Caco-2 (cell line): ENCODE data around the gene KIAA0825. TPM values are rescaled to one million over a fixed set of nuclear protein-coding genes. Genes with fewer than 3 reads are reported as not detected.

Experiments
- BruUV-seq: library from RNA; stranded (reverse); fragments of 400-500 nt; replicated peaks from 2 replicates; lab custom pipeline; 2021; lab: Mats Ljungman, UMichigan
- CTCF ChIA-PET: fragments of 300-600 bp; sonication (Branson Sonifier 250); formaldehyde crosslinking; loops from one replicate; lab custom pipeline; 2022; ENCODE audit warnings: antibody characterized with exemption; lab: Charles Lee
- POLR2A ChIA-PET: fragments of 300-600 bp; sonication (Branson Sonifier 250); formaldehyde crosslinking; loops from one replicate; lab custom pipeline; 2022; ENCODE audit warnings: antibody characterized with exemption; lab: Charles Lee
- DNase-seq, 2 experiments: peaks; one replicate each; pipeline versions ENCODE4 v3.0.0 to v3.0.0-alpha.2; 2020 to 2022
- H3K27me3 ChIP-seq: replicated peaks from 2 replicates; pipeline ENCODE4 v1.6.0; 2011; ENCODE audit warnings: low read length; ENCODE audit not compliant: control insufficient read depth, insufficient read depth
- H3K36me3 ChIP-seq: 2 replicates; pipeline ENCODE4 v1.5.1; 2011; ENCODE audit warnings: low read length; ENCODE audit not compliant: control insufficient read depth, insufficient read depth
- H3K4me1 ChIP-seq: fragments of 250-450 bp; sonication (Bioruptor Pico); 2 replicates; pipeline ENCODE4 v1.5.1; 2020; ENCODE audit warnings: mild to moderate bottlenecking
- H3K4me3 ChIP-seq: 2 replicates; pipeline ENCODE4 v1.5.1; 2011; ENCODE audit warnings: low read depth, mild to moderate bottlenecking, control low read depth, low read length
- H3K9me3 ChIP-seq: fragments of 250-450 bp; sonication (Bioruptor Pico); 2 replicates; pipeline ENCODE4 v1.5.1; 2020; ENCODE audit warnings: mild to moderate bottlenecking, moderate library complexity
- H3K27ac Mint-ChIP-seq: one replicate; pipeline ENCODE4 v1.8.0; 2022; ENCODE audit warnings: mixed read lengths; ENCODE audit not compliant: unreplicated experiment
- H3K27me3 Mint-ChIP-seq: one replicate; pipeline ENCODE4 v1.8.0; 2022; ENCODE audit warnings: mixed read lengths; ENCODE audit not compliant: insufficient read depth, unreplicated experiment
- H3K36me3 Mint-ChIP-seq: one replicate; pipeline ENCODE4 v1.8.0; 2022; ENCODE audit warnings: mild to moderate bottlenecking, mixed read lengths; ENCODE audit not compliant: insufficient read depth, unreplicated experiment
- H3K4me1 Mint-ChIP-seq: one replicate; pipeline ENCODE4 v1.8.0; 2022; ENCODE audit warnings: low read depth, mixed read lengths; ENCODE audit not compliant: unreplicated experiment
- H3K4me3 Mint-ChIP-seq: one replicate; pipeline ENCODE4 v1.8.0; 2022; ENCODE audit warnings: mild to moderate bottlenecking, moderate library complexity, mixed read lengths; ENCODE audit not compliant: unreplicated experiment
- H3K9me3 Mint-ChIP-seq: one replicate; pipeline ENCODE4 v1.8.0; 2022; ENCODE audit warnings: mixed read lengths; ENCODE audit not compliant: unreplicated experiment
- intact Hi-C: fragments of 100-400 bp; cut with micrococcal nuclease; formaldehyde crosslinking; loops from one replicate; pipeline ENCODE4 v1.10.0; 2022; ENCODE audit not compliant: unreplicated experiment
- total RNA-seq: library from RNA; stranded (reverse); gene quantifications from 2 replicates; pipeline ENCODE4 v1.2.3, GENCODE V29; 2022
- TF ChIP-seq, protein P1 (sequence below), 2 experiments: fragments of 200-600 bp in 1 of 2; IDR thresholded peaks; 1 replicate in 1 of 2; 2 replicates in 1 of 2; pipeline versions ENCODE4 v1.5.1 to v1.8.0; 2011 to 2022; ENCODE audit warnings: antibody characterized with exemption in 1 of 2, control low read depth in 1 of 2, inconsistent platforms in 1 of 2, low read depth in 1 of 2, low read length in 1 of 2, mild to moderate bottlenecking in 1 of 2, moderate library complexity in 1 of 2; ENCODE audit not compliant: insufficient read depth in 1 of 2, severe bottlenecking in 1 of 2, unreplicated experiment in 1 of 2

Gene KIAA0825
- total RNA-seq, 1 experiment from 2014 or later, result 0.50 TPM

DNA sequence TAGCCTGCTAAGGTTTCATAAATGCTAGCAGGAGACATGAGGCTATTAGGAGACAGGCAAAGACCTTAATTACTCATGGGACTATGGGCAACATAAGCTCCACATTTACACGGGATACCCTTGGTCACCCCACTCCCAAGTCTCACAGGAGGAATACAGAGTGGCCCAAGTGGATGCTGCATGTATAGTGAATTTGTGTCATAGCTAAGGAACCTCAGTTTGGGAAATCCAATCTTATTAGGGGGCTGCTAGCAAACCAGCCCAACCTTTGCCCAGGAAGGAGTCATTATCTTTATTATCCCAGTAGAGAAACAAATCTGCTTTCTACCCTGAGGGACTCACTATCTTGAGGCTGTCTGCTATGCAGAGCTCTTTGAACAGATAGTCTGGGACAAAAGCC lies 405.9 kb downstream of the KIAA0825 start:
- Mint-ChIP-seq H3K27ac (no peak overlapping the region), H3K4me1 (peaks cover 47% of the 10 kb centered on the region), H3K36me3 (peaks cover 6% of the 10 kb centered on the region), H3K9me3 (peaks cover 21% of the 10 kb centered on the region), H3K4me3 (no peak overlapping the region), H3K27me3 (no peaks in the 10 kb centered on the region)
- Histone ChIP-seq H3K27me3 (no peaks in the 10 kb centered on the region), H3K9me3 (no peaks in the 10 kb centered on the region), H3K4me1 (peaks cover 60% of the 10 kb centered on the region), H3K36me3 (no peaks in the 10 kb centered on the region), H3K4me3 (no peak overlapping the region)
- ChIA-PET POLR2A (no interaction called here), CTCF (interaction anchor here (1.3 kb wide), 1 partner anchor 31 kb away, joined by 3 read pairs; no protein-coding TSS in a partner anchor)
- intact Hi-C loops, result loop anchor here (5.0 kb wide), 1 partner anchor 90 kb away; no protein-coding TSS in a partner anchor
- BruUV-seq, result no TSS peak
- TF ChIP-seq, protein P1, sequence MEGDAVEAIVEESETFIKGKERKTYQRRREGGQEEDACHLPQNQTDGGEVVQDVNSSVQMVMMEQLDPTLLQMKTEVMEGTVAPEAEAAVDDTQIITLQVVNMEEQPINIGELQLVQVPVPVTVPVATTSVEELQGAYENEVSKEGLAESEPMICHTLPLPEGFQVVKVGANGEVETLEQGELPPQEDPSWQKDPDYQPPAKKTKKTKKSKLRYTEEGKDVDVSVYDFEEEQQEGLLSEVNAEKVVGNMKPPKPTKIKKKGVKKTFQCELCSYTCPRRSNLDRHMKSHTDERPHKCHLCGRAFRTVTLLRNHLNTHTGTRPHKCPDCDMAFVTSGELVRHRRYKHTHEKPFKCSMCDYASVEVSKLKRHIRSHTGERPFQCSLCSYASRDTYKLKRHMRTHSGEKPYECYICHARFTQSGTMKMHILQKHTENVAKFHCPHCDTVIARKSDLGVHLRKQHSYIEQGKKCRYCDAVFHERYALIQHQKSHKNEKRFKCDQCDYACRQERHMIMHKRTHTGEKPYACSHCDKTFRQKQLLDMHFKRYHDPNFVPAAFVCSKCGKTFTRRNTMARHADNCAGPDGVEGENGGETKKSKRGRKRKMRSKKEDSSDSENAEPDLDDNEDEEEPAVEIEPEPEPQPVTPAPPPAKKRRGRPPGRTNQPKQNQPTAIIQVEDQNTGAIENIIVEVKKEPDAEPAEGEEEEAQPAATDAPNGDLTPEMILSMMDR (IDR thresholded peaks at IDR 0.05; ENCODE audit: insufficient read depth in 1 of 2, low read depth in 1 of 2, low read length in 1 of 2, severe bottlenecking in 1 of 2, unreplicated experiment in 1 of 2), result no peak
- DNase-seq, result no peak

DNA sequence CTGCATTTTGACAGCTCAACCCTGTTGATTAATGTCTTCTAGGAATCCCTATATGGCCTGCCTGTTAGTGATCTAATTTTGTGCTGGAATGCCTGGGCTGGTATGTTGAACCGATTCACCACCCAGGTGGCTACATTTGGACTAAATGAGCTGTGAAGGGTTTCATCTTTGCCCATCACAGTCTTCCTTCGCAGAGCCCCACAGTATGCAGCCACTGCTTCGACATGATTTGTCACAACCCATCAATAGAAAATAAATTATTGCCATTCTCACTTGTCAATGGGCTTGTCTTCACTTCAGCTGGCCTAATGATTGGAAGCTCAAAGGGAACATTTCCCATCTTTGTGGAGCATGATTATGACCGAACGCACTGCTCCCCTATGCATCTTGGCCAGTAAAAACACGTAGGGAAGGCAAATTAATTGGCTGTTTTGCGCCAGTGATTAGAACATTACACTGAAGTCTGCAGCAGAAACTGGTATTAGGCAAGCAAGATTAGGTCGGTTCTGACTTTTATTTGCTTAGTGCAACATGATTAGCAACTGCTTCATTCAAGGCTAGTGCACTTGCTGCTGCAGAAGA lies 408.5 kb downstream of the KIAA0825 start:
- H3K4me1 ChIP-seq, result peaks cover 64% of the 10 kb centered on the region
- no peaks in the 10 kb centered on the region for H3K27me3 ChIP-seq
- no peak overlapping the region for H3K4me3 Mint-ChIP-seq
- TF ChIP-seq, protein P1 (IDR thresholded peaks at IDR 0.05; ENCODE audit: insufficient read depth in 1 of 2, low read depth in 1 of 2, low read length in 1 of 2, severe bottlenecking in 1 of 2, unreplicated experiment in 1 of 2), result no peak
- peaks cover 6% of the 10 kb centered on the region for H3K9me3 Mint-ChIP-seq
- H3K9me3 ChIP-seq, result no peaks in the 10 kb centered on the region
- no TSS peak for BruUV-seq
- H3K27me3 Mint-ChIP-seq, result no peaks in the 10 kb centered on the region
- H3K27ac Mint-ChIP-seq, result no peak overlapping the region
- H3K36me3 ChIP-seq, result no peaks in the 10 kb centered on the region
- DNase-seq, result no peak
- H3K36me3 Mint-ChIP-seq, result peaks cover 4% of the 10 kb centered on the region
- intact Hi-C loops, result loop anchor here (5.0 kb wide), 1 partner anchor 92 kb away; no protein-coding TSS in a partner anchor
- ChIA-PET CTCF (no interaction called here), POLR2A (no interaction called here)
- peaks cover 52% of the 10 kb centered on the region for H3K4me1 Mint-ChIP-seq
- no peak overlapping the region for H3K4me3 ChIP-seq

DNA sequence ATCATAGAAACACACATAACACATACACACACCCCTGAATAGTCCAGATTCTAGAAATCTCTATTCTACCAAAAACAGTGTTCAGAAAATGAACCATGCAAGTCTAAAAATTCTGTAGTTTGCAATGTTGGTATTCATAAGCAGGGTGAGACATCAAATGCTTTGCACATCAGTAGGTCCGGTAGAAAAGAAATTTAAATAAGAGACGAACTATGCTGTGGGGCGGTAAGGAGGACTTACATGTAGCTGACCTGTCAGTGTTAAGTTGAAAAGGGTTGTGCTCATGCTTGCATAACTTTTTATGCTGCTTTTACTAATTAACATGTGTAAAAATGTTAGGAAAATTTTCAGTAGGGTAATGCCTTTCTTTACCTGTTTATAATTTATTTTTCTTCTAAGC lies 409.1 kb downstream of the KIAA0825 start:
- no peaks in the 10 kb centered on the region for H3K9me3 ChIP-seq
- H3K27me3 Mint-ChIP-seq, result no peaks in the 10 kb centered on the region
- ChIA-PET POLR2A (no interaction called here), CTCF (no interaction called here)
- H3K36me3 Mint-ChIP-seq, result peaks cover 4% of the 10 kb centered on the region
- DNase-seq, result no peak
- no peak overlapping the region for H3K4me3 ChIP-seq
- H3K9me3 Mint-ChIP-seq, result peaks cover under 1% of the 10 kb centered on the region
- no peak overlapping the region for H3K27ac Mint-ChIP-seq
- H3K36me3 ChIP-seq, result no peaks in the 10 kb centered on the region
- peaks cover 68% of the 10 kb centered on the region for H3K4me1 ChIP-seq
- H3K27me3 ChIP-seq, result no peaks in the 10 kb centered on the region
- no peak overlapping the region for H3K4me3 Mint-ChIP-seq
- BruUV-seq, result no TSS peak
- TF ChIP-seq, protein P1 (IDR thresholded peaks at IDR 0.05; ENCODE audit: insufficient read depth in 1 of 2, low read depth in 1 of 2, low read length in 1 of 2, severe bottlenecking in 1 of 2, unreplicated experiment in 1 of 2), result no peak
- peaks cover 46% of the 10 kb centered on the region for H3K4me1 Mint-ChIP-seq
- intact Hi-C loops, result no loop called here
